ENCODE data around the gene AOX1.

DNA sequence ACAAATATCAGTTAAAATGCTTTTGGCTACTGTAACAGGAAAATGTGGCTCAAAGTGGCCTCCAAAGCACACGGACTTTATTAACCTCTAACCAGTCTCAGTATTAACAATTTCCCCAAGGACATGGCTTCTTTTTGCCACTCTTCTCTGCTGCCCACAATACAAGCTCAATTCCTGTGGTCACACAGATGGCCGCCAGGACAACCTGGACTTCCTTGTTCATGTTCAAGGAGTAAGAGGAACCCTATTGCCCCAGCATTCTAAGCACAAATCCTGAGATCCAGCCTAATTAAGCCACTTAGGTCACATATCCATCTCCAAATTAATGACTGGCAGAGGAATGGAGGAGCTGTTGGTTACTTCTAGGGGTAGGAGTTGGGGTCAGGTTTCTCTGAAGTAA lies 38.2 kb downstream of the AOX1 start:
- TF ChIP-seq, protein P1, sequence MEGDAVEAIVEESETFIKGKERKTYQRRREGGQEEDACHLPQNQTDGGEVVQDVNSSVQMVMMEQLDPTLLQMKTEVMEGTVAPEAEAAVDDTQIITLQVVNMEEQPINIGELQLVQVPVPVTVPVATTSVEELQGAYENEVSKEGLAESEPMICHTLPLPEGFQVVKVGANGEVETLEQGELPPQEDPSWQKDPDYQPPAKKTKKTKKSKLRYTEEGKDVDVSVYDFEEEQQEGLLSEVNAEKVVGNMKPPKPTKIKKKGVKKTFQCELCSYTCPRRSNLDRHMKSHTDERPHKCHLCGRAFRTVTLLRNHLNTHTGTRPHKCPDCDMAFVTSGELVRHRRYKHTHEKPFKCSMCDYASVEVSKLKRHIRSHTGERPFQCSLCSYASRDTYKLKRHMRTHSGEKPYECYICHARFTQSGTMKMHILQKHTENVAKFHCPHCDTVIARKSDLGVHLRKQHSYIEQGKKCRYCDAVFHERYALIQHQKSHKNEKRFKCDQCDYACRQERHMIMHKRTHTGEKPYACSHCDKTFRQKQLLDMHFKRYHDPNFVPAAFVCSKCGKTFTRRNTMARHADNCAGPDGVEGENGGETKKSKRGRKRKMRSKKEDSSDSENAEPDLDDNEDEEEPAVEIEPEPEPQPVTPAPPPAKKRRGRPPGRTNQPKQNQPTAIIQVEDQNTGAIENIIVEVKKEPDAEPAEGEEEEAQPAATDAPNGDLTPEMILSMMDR (IDR thresholded peaks at IDR 0.05) = no peak
- TF ChIP-seq POLR2A (IDR thresholded peaks at IDR 0.05) = no peak

All from lower leg skin (tissue), 3 donors.